K562 (cell line): Measurements from ENCODE around the gene TBC1D10A. TPM values are rescaled to one million over a fixed set of nuclear protein-coding genes. Genes with fewer than 3 reads are reported as not detected.

ENCODE experiments used
- ATAC-seq: fragments of 200-7000 bp; cut with Tn5 transposase; 3 replicates; pipeline ENCODE4 v1.9.1; 2020; ENCODE audit warnings: moderate library complexity
- BruUV-seq: library from RNA; stranded (reverse); fragments of 400-500 nt; replicated peaks from 2 replicates; lab custom pipeline; 2021; lab: Mats Ljungman, UMichigan
- CTCF ChIA-PET: fragments of 300-600 bp; formaldehyde crosslinking; extraction: SDS; loops from one replicate; lab custom pipeline; 2021; ENCODE audit warnings: low intra/inter-chr PET ratio; lab: Yijun Ruan, JAX
- POLR2A ChIA-PET: fragments of 300-600, 350-650 bp; sonication (Branson Sonifier 250); formaldehyde crosslinking; extraction: SDS; loops from one replicate; lab custom pipeline; 2021; ENCODE audit warnings: antibody characterized with exemption, inconsistent platforms; lab: Yijun Ruan, JAX
- DNase-seq, 4 experiments: peaks; one replicate each; pipeline versions ENCODE4 v3.0.0 to v3.0.0-alpha.2; 2011 to 2018; ENCODE audit warnings: low spot score in 3 of 4, mixed read lengths in 3 of 4; ENCODE audit errors: extremely low read depth in 1 of 4
- FAIRE-seq: peaks from 2 replicates; lab custom pipeline; 2011; peaks lifted over from hg19 to GRCh38; lab: Jason Lieb, UNC
- H2AFZ ChIP-seq: 2 replicates; pipeline ENCODE4 v1.6.0; 2011; ENCODE audit warnings: low read depth, low read length, control low read depth, inconsistent platforms
- H3K27ac ChIP-seq: fragments of 200-600 bp; 3 replicates; pipeline ENCODE4 v1.8.0; 2011; ENCODE audit warnings: low read depth, mild to moderate bottlenecking, control low read depth, inconsistent platforms, low read length, moderate library complexity, mixed read lengths; ENCODE audit errors: extremely low read depth
- H3K27me3 ChIP-seq, 2 experiments: fragments of 300-600 bp in 1 of 2; 2 replicates in 1 of 2; 3 replicates in 1 of 2; pipeline versions ENCODE4 v1.6.0 to v1.8.0; 2011; ENCODE audit warnings: inconsistent platforms in 2 of 2, low read length in 2 of 2, mild to moderate bottlenecking in 1 of 2, mixed read lengths in 1 of 2, moderate library complexity in 1 of 2; ENCODE audit not compliant: control insufficient read depth in 2 of 2, insufficient read depth in 2 of 2
- H3K36me3 ChIP-seq: fragments of 300-600 bp; 3 replicates; pipeline ENCODE4 v1.8.0; 2011; ENCODE audit warnings: mild to moderate bottlenecking, low read length, inconsistent platforms; ENCODE audit not compliant: control insufficient read depth, insufficient read depth
- H3K4me1 ChIP-seq, 2 experiments: fragments of 200-600 bp in 1 of 2; replicated peaks in 1 of 2; 2 replicates in 1 of 2; 3 replicates in 1 of 2; pipeline versions ENCODE4 v1.5.1 to v1.8.0; 2011; ENCODE audit warnings: inconsistent platforms in 2 of 2, low read length in 2 of 2, mild to moderate bottlenecking in 1 of 2, mixed read lengths in 1 of 2, moderate library complexity in 1 of 2; ENCODE audit not compliant: control insufficient read depth in 2 of 2, insufficient read depth in 2 of 2
- H3K4me2 ChIP-seq: 2 replicates; pipeline ENCODE4 v1.6.1; 2011; ENCODE audit warnings: low read length, control low read depth, inconsistent platforms, mixed read lengths; ENCODE audit not compliant: insufficient read depth
- H3K4me3 ChIP-seq: fragments of 200-600 bp; sonication (generic), shearing (Covaris generic); 2 replicates; pipeline ENCODE4 v1.5.1; 2016; ENCODE audit warnings: control low read depth, inconsistent platforms
- H3K79me2 ChIP-seq: fragments of 200-600 bp; 3 replicates; pipeline ENCODE4 v1.8.0; 2011; ENCODE audit warnings: low read length, inconsistent platforms; ENCODE audit not compliant: control insufficient read depth, insufficient read depth
- H3K9ac ChIP-seq, 2 experiments: 2 replicates each; pipeline versions ENCODE4 v1.6.0 to v1.6.1; 2011; ENCODE audit warnings: low read depth in 2 of 2, low read length in 2 of 2, control low read depth in 1 of 2, inconsistent platforms in 1 of 2, mild to moderate bottlenecking in 1 of 2, mixed read lengths in 1 of 2; ENCODE audit not compliant: insufficient read depth in 1 of 2
- H3K9me1 ChIP-seq: one replicate; pipeline ENCODE4 v1.6.0; 2011; ENCODE audit warnings: inconsistent platforms, mild to moderate bottlenecking, low read length, moderate library complexity; ENCODE audit not compliant: control insufficient read depth, insufficient read depth
- H3K9me3 ChIP-seq: replicated peaks from 2 replicates; pipeline ENCODE4 v1.5.1; 2011; ENCODE audit warnings: low read depth, low read length, inconsistent platforms; ENCODE audit not compliant: control insufficient read depth, insufficient read depth
- H4K20me1 ChIP-seq: replicated peaks from 2 replicates; pipeline ENCODE4 v1.6.1; 2011; ENCODE audit warnings: low read length, inconsistent platforms, mixed read lengths; ENCODE audit not compliant: control insufficient read depth, insufficient read depth
- SIX5 ChIP-seq, 2 experiments: IDR thresholded peaks; 2 replicates each; pipeline ENCODE4 v1.6.1; 2011; ENCODE audit warnings: low read length in 2 of 2, borderline replicate concordance in 1 of 2, low read depth in 1 of 2, mild to moderate bottlenecking in 1 of 2, moderate library complexity in 1 of 2; ENCODE audit not compliant: insufficient read depth in 1 of 2
- VEZF1 ChIP-seq: fragments of 200-800 bp; sonication (Bioruptor generic); IDR thresholded peaks from 2 replicates; pipeline ENCODE4 v1.6.1; 2017; ENCODE audit warnings: missing genetic modification characterization, missing compliant biosample characterization
- XRCC4 ChIP-seq: IDR thresholded peaks from one replicate; pipeline ENCODE4 v1.6.1; 2011; ENCODE audit not compliant: insufficient read depth, insufficient read length; ENCODE audit errors: extremely low read depth
- ZNF140 ChIP-seq: fragments of 250-450 bp; sonication (Bioruptor Pico); IDR thresholded peaks from 2 replicates; pipeline ENCODE4 v1.8.0; 2021; ENCODE audit warnings: moderate library complexity, mild to moderate bottlenecking, inconsistent platforms
- ZNF224 ChIP-seq: sonication (generic); formaldehyde crosslinking; IDR thresholded peaks from 2 replicates; pipeline ENCODE4 v1.8.0; 2022; ENCODE audit warnings: mild to moderate bottlenecking, missing genetic modification reagents
- ZNF280A ChIP-seq: fragments of 450-650 bp; IDR thresholded peaks from 2 replicates; pipeline ENCODE4 v1.6.1; 2018; ENCODE audit warnings: mild to moderate bottlenecking, low read depth; ENCODE audit not compliant: partially characterized antibody
- ZNF717 ChIP-seq: fragments of 250-450 bp; sonication (Bioruptor Pico); IDR thresholded peaks from 2 replicates; pipeline ENCODE4 v1.5.0; 2021
- WGBS: fragments of 100-300 bp; shearing (Covaris generic); methylation state at CpG from one replicate; pipeline ENCODE4 v1.1.6; 2016; ENCODE audit warnings: low coverage, mixed read lengths; ENCODE audit not compliant: insufficient coverage; ENCODE audit errors: missing lambda C conversion rate; 5-methylcytosine and 5-hydroxymethylcytosine counted together
- in situ Hi-C: fragments of 300-500 bp; cut with MboI; formaldehyde crosslinking; loops from 4 replicates; pipeline ENCODE4 v1.15.0; 2018; ENCODE audit warnings: inconsistent platforms, mixed read lengths
- intact Hi-C: fragments of 100-400 bp; cut with micrococcal nuclease; formaldehyde crosslinking; loops from 2 replicates; pipeline ENCODE4 v1.14.2; 2022
- polyA plus RNA-seq, 8 experiments: library from polyadenylated mRNA; depleted of rRNA in 4 of 8; stranded (reverse) in 5 of 8; unstranded in 3 of 8; fragments of >200 nt; fragmentation: Nextera tagmentation in 2 of 8; fragmentation: Illumina TruSeq in 1 of 8; extraction: Ambion mirVana in 2 of 8; extraction: Trizol in 1 of 8; gene quantifications; 2 replicates each; pipeline versions ENCODE4 v1.2.1 to v1.2.3, GENCODE V29; 2011 to 2014; ENCODE audit warnings: inconsistent platforms in 1 of 8, missing spikeins in 1 of 8
- total RNA-seq, 7 experiments: library from RNA; depleted of rRNA in 6 of 7; stranded (reverse); fragments of >200 nt in 6 of 7; fragmentation: Illumina TruSeq in 2 of 7; extraction: Trizol in 2 of 7; gene quantifications; 2 replicates each; pipeline versions ENCODE4 v1.2.1 to v1.2.3, GENCODE V29; 2011 to 2021; ENCODE audit warnings: low replicate concordance in 1 of 7

TBC1D10A gene
- total and polyA plus RNA-seq, 9 of the 15 experiments (the other 6 are each of a cell fraction or from before 2014, with no cell fraction given): 0.13 to 10.4 (median 4.6) TPM

- no peak for TF ChIP-seq ZNF280A
Measured at GRCh38 chr22:30254314-30254713, 72.4 kb downstream of the TBC1D10A start (continued).

- Histone ChIP-seq H3K27me3 (peaks cover 0 to 3% of the 10 kb centered on the region in 2 experiments; a peak in 1 of 5 replicates), H2AFZ (no peak overlapping the region), H3K9me3 (no peaks in the 10 kb centered on the region), H3K4me1 (peaks cover 0 to 44% of the 10 kb centered on the region in 2 experiments; a peak in 2 of 5 replicates), H4K20me1 (no peaks in the 10 kb centered on the region), H3K4me3 (no peak overlapping the region), H3K27ac (no peak overlapping the region), H3K9me1 (no peaks in the 10 kb centered on the region), H3K36me3 (no peaks in the 10 kb centered on the region), H3K4me2 (no peak overlapping the region), H3K79me2 (no peaks in the 10 kb centered on the region), H3K9ac (peak overlapping the region in 1 of 2 experiments; percentile 64; a peak in 1 of 4 replicates)
- no peak for ATAC-seq
- ChIA-PET CTCF (interaction anchor here (0.9 kb wide), 1 partner anchor 232 kb away, joined by 3 read pairs; no protein-coding TSS in a partner anchor), POLR2A (no interaction called here)
- no peak for DNase-seq
- in situ Hi-C loops (no loop called here), intact Hi-C loops (no loop called here)
- BruUV-seq: no TSS peak
- 40% methylated on average over 10 of the region's 22 CpGs for WGBS
- FAIRE-seq: no peak
- peak; percentile 18; the same call in 1 of the 2 replicates for TF ChIP-seq VEZF1
- TF ChIP-seq ZNF717: no peak
- no peak for TF ChIP-seq ZNF224 (CRISPR knock-in tag)
- TF ChIP-seq SIX5 (IDR thresholded peaks at IDR 0.05; ENCODE audit: borderline replicate concordance in 1 of 2, insufficient read depth in 1 of 2, low read depth in 1 of 2, low read length in 2 of 2): no peak
- TF ChIP-seq XRCC4: no peak
- TF ChIP-seq ZNF140 (CRISPR knock-in tag): no peak
Measured at GRCh38 chr22:30253205-30253852, 73.4 kb downstream of the TBC1D10A start.
